ENCODE data around the gene ZCCHC14. TPM values are rescaled to one million over a fixed set of nuclear protein-coding genes. Genes with fewer than 3 reads are reported as not detected.

Gene ZCCHC14
- total and polyA plus RNA-seq, 2 of the 13 experiments (the other 11 are each of a cell fraction or from before 2014, with no cell fraction given): 12.4 to 12.5 TPM

- TF ChIP-seq STAT6 (CRISPR knock-in tag; IDR thresholded peaks at IDR 0.05; ENCODE audit: borderline replicate concordance): 0 out of 2 replicates have a peak, but pooled peaks have one; percentile 4
- no peak for TF ChIP-seq PLRG1 (conservative IDR thresholded peaks at IDR 0.05)
- TF ChIP-seq IKZF1 (IDR thresholded peaks at IDR 0.05): no peak
- TF ChIP-seq FOSL2 (CRISPR knock-in tag; IDR thresholded peaks at IDR 0.05): no peak; the same call in 1 of the 2 replicates
- TF ChIP-seq MEF2D (CRISPR knock-in tag; IDR thresholded peaks at IDR 0.05): no peak; the same call in 1 of the 2 replicates
- peak; percentile 50; the same call in 1 of the 2 replicates for TF ChIP-seq ZFYVE20 (CRISPR knock-in tag; IDR thresholded peaks at IDR 0.05; ENCODE audit: borderline replicate concordance, low read depth)
- TF ChIP-seq ZNF207 (IDR thresholded peaks at IDR 0.05; ENCODE audit: borderline replicate concordance): no peak
- TF ChIP-seq SKIL (CRISPR knock-in tag; IDR thresholded peaks at IDR 0.05; ENCODE audit: borderline replicate concordance): no peak
- TF ChIP-seq ZNF558 (CRISPR knock-in tag; IDR thresholded peaks at IDR 0.05; ENCODE audit: borderline replicate concordance): peak; percentile 30; the same call in 1 of the 2 replicates
- no peak for TF ChIP-seq ATAD3A (CRISPR knock-in tag; IDR thresholded peaks at IDR 0.05)
- no peak for TF ChIP-seq HMGA1 (CRISPR knock-in tag; conservative IDR thresholded peaks at IDR 0.05)
- no peak for TF ChIP-seq RFXANK (CRISPR knock-in tag; IDR thresholded peaks at IDR 0.05)
- TF ChIP-seq ZNF101 (CRISPR knock-in tag; IDR thresholded peaks at IDR 0.05; ENCODE audit: borderline replicate concordance, low read depth): no peak; the same call in 1 of the 2 replicates
- TF ChIP-seq ARNT2 (CRISPR knock-in tag; IDR thresholded peaks at IDR 0.05; ENCODE audit: low read depth): peak; percentile 42; the same call in 1 of the 2 replicates
- TF ChIP-seq ZNF138 (CRISPR knock-in tag; IDR thresholded peaks at IDR 0.05; ENCODE audit: low read depth): peak; percentile 79; the same call in 1 of the 2 replicates
- TF ChIP-seq NFRKB (IDR thresholded peaks at IDR 0.05): no peak
- TF ChIP-seq KDM5A (IDR thresholded peaks at IDR 0.05; ENCODE audit: borderline replicate concordance, low read length): peak; percentile 59; the same call in 1 of the 2 replicates
Observed at GRCh38 chr16:87384162-87384874, 108.5 kb downstream of the ZCCHC14 start (continued).

All from HepG2 (cell line).